Uterus (tissue), 2 donors: ENCODE results near the gene SPTLC3.

Experiments used
- POLR2A ChIP-seq, 2 donors: fragments of 450-650 bp; IDR thresholded peaks; one replicate each; pipeline ENCODE4 v1.6.1; 2016; ENCODE audit warnings: antibody characterized with exemption in 2 of 2, mild to moderate bottlenecking in 1 of 2, moderate library complexity in 1 of 2
- TF ChIP-seq, protein P1 (sequence below), 4 experiments: fragments of 200-600 bp in 2 of 4; fragments of 450-650 bp in 2 of 4; sonication (generic) in 2 of 4; IDR thresholded peaks; one replicate each; pipeline ENCODE4 v1.5.1; 2016 to 2019; ENCODE audit warnings: antibody characterized with exemption in 4 of 4, mild to moderate bottlenecking in 2 of 4, moderate library complexity in 1 of 4

DNA sequence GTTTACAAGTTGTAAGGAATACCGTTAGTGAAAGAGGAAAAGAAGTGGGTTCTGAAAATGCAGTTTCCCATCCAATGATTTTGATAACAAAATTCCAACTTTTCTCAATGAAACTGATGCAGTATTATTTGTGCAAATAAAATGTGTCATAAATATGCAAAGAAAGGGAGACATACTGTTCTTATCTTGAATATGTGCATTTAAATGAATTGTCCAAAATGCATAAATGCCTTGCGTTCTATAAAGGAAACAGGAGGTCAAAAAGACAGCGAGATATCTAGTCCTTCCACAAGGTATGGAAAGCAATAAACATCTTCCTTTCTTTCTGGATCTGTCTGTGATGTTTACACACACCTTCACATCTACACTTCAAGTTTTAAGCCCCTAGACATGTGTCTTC is 157.7 kb downstream of the SPTLC3 start:
- TF ChIP-seq, protein P1, sequence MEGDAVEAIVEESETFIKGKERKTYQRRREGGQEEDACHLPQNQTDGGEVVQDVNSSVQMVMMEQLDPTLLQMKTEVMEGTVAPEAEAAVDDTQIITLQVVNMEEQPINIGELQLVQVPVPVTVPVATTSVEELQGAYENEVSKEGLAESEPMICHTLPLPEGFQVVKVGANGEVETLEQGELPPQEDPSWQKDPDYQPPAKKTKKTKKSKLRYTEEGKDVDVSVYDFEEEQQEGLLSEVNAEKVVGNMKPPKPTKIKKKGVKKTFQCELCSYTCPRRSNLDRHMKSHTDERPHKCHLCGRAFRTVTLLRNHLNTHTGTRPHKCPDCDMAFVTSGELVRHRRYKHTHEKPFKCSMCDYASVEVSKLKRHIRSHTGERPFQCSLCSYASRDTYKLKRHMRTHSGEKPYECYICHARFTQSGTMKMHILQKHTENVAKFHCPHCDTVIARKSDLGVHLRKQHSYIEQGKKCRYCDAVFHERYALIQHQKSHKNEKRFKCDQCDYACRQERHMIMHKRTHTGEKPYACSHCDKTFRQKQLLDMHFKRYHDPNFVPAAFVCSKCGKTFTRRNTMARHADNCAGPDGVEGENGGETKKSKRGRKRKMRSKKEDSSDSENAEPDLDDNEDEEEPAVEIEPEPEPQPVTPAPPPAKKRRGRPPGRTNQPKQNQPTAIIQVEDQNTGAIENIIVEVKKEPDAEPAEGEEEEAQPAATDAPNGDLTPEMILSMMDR (IDR thresholded peaks at IDR 0.05): no peak
- no peak for TF ChIP-seq POLR2A (IDR thresholded peaks at IDR 0.05)
